GM19467 (cell line): Measurements from ENCODE around the gene CRY2.

Source experiments
- ATAC-seq: cut with Tn5 transposase; IDR thresholded peaks from one replicate; pipeline ENCODE4 v1.9.1; 2021; ENCODE audit warnings: mild to moderate bottlenecking, moderate library complexity; ENCODE audit not compliant: unreplicated experiment

Gene CRY2

GRCh38 chr11:45876401-45876800 lies 29.1 kb downstream of the CRY2 start:
- ATAC-seq, result no peak

- no peak for ATAC-seq
These were observed 29.9 kb downstream of the CRY2 start for GRCh38 chr11:45877221-45877620.

GRCh38 chr11:45877845-45878244 lies 30.6 kb downstream of the CRY2 start:
- no peak for ATAC-seq

GRCh38 chr11:45879803-45880686 lies 32.8 kb downstream of the CRY2 start:
- no peak for ATAC-seq

GRCh38 chr11:45880772-45881570 lies 33.7 kb downstream of the CRY2 start:
- no peak for ATAC-seq

- no peak for ATAC-seq
These were observed 34.6 kb downstream of the CRY2 start for GRCh38 chr11:45881708-45882368.

- ATAC-seq, result no peak
These were observed 37.4 kb downstream of the CRY2 start for GRCh38 chr11:45884596-45885185.

GRCh38 chr11:45885274-45885920 lies 38.1 kb downstream of the CRY2 start, which contains the start of gene MAPK8IP1:
Gene MAPK8IP1 (plus strand): TSS chr11:45885651. CDS start chr11:45885821, 170 bp downstream.
- ATAC-seq, result no peak

- ATAC-seq, result no peak
These were observed 38.8 kb downstream of the CRY2 start for GRCh38 chr11:45885921-45886721.

GRCh38 chr11:45886816-45887520 lies 39.7 kb downstream of the CRY2 start:
- no peak for ATAC-seq

- no peak for ATAC-seq
These were observed 40.3 kb downstream of the CRY2 start for GRCh38 chr11:45887587-45887986.

- no peak for ATAC-seq
These were observed 42.3 kb downstream of the CRY2 start for GRCh38 chr11:45889555-45889954.

- ATAC-seq, result no peak
These were observed 42.7 kb downstream of the CRY2 start for GRCh38 chr11:45889966-45890365.

GRCh38 chr11:45890886-45891550 lies 43.7 kb downstream of the CRY2 start:
- ATAC-seq, result no peak

GRCh38 chr11:45892856-45893255 lies 45.6 kb downstream of the CRY2 start:
- ATAC-seq, result no peak

- ATAC-seq, result no peak
These were observed 47.4 kb downstream of the CRY2 start for GRCh38 chr11:45894555-45895247.

GRCh38 chr11:45895553-45896259 lies 48.4 kb downstream of the CRY2 start:
- no peak for ATAC-seq
